ENCODE measurements around the gene DNAJC27. TPM values are rescaled to one million over a fixed set of nuclear protein-coding genes. Genes with fewer than 3 reads are reported as not detected.

DNAJC27 gene
- total RNA-seq, 3 donors from 2014 or later (not counting 1 experiment from before 2014, with no cell fraction given), result 14.1 to 19.7 (median 16.6) TPM

- intact Hi-C loops (cut with micrococcal nuclease), result loop anchor here (10.0 kb wide), 1 partner anchor 184 kb away; the partner anchor contains the start of genes CENPO and PTRHD1
- Mint-ChIP-seq H3K4me1 (no peaks in the 10 kb centered on the region), H3K36me3 (no peaks in the 10 kb centered on the region), H3K4me3 (no peak overlapping the region), H3K27me3 (ENCODE audit: low read depth in 2 of 2) (no peaks in the 10 kb centered on the region), H3K27ac (no peak overlapping the region), H3K9me3 (no peaks in the 10 kb centered on the region)
- Histone ChIP-seq H3K27me3 (ENCODE audit: control insufficient read depth, insufficient read depth, low read length) (no peaks in the 10 kb centered on the region), H3K27ac (ENCODE audit: low read length) (no peak overlapping the region), H3K9me3 (ENCODE audit: control insufficient read depth, insufficient read depth, low read length) (no peaks in the 10 kb centered on the region), H3K4me3 (ENCODE audit: low read length) (no peak overlapping the region), H3K36me3 (ENCODE audit: control insufficient read depth, insufficient read depth, low read length) (no peaks in the 10 kb centered on the region), H3K4me1 (ENCODE audit: control insufficient read depth, insufficient read depth, low read length) (no peaks in the 10 kb centered on the region)
- ATAC-seq (no peak), DNase-seq (no peak)
- TF ChIP-seq CTCF (IDR thresholded peaks at IDR 0.05), result no peak
- 83% methylated on average over 1 of the region's 1 CpG for WGBS (ENCODE audit: insufficient coverage)
Observed at GRCh38 chr2:24978661-24979060, 6.9 kb upstream of the DNAJC27 start.

GRCh38 chr2:24977631-24978030 lies 5.9 kb upstream of the DNAJC27 start:
- Mint-ChIP-seq H3K9me3 (no peaks in the 10 kb centered on the region), H3K4me1 (peaks cover 2 to 3% of the 10 kb centered on the region in 2 donors), H3K4me3 (no peak overlapping the region), H3K36me3 (no peaks in the 10 kb centered on the region), H3K27ac (no peak overlapping the region), H3K27me3 (ENCODE audit: low read depth in 2 of 2) (no peaks in the 10 kb centered on the region)
- Histone ChIP-seq H3K36me3 (ENCODE audit: control insufficient read depth, insufficient read depth, low read length) (no peaks in the 10 kb centered on the region), H3K4me3 (ENCODE audit: low read length) (no peak overlapping the region), H3K4me1 (ENCODE audit: control insufficient read depth, insufficient read depth, low read length) (peaks cover under 1% of the 10 kb centered on the region), H3K9me3 (ENCODE audit: control insufficient read depth, insufficient read depth, low read length) (no peaks in the 10 kb centered on the region), H3K27me3 (ENCODE audit: control insufficient read depth, insufficient read depth, low read length) (no peaks in the 10 kb centered on the region), H3K27ac (ENCODE audit: low read length) (no peak overlapping the region)
- ATAC-seq, result no peak
- no peak for TF ChIP-seq CTCF (IDR thresholded peaks at IDR 0.05)
- no peak for DNase-seq
- 20% methylated on average over 1 of the region's 2 CpGs for WGBS (ENCODE audit: insufficient coverage)
- intact Hi-C loops (cut with micrococcal nuclease), result loop anchor here (10.0 kb wide), 1 partner anchor 183 kb away; the partner anchor contains the start of genes CENPO and PTRHD1

GRCh38 chr2:24973812-24974211 lies 2.1 kb upstream of the DNAJC27 start:
- no peaks in the 10 kb centered on the region for H3K27me3 ChIP-seq (ENCODE audit: control insufficient read depth, insufficient read depth, low read length)
- no peak overlapping the region for H3K4me3 Mint-ChIP-seq

More at GRCh38 chr2:24973812-24974211, 2.1 kb upstream of the DNAJC27 start:
- ATAC-seq, result no peak
- TF ChIP-seq CTCF (IDR thresholded peaks at IDR 0.05), result no peak
- Histone ChIP-seq H3K27ac (ENCODE audit: low read length) (no peak overlapping the region), H3K9me3 (ENCODE audit: control insufficient read depth, insufficient read depth, low read length) (no peaks in the 10 kb centered on the region), H3K4me3 (ENCODE audit: low read length) (no peak overlapping the region), H3K4me1 (ENCODE audit: control insufficient read depth, insufficient read depth, low read length) (peaks cover 13% of the 10 kb centered on the region), H3K36me3 (ENCODE audit: control insufficient read depth, insufficient read depth, low read length) (no peaks in the 10 kb centered on the region)
- Mint-ChIP-seq H3K36me3 (no peaks in the 10 kb centered on the region), H3K27me3 (ENCODE audit: low read depth in 2 of 2) (no peaks in the 10 kb centered on the region), H3K4me1 (peaks cover 20 to 24% of the 10 kb centered on the region in 2 donors), H3K27ac (peak overlapping the region; percentile 36 to 100), H3K9me3 (no peaks in the 10 kb centered on the region)
- intact Hi-C loops (cut with micrococcal nuclease), result loop anchor here (2.0 to 10.0 kb wide), 4 partner anchors 69 to 1373 kb away; partner anchors contain the start of genes ADGRF3, ASXL2, CENPO and EFR3B
- WGBS (ENCODE audit: insufficient coverage), result 96% methylated on average over 2 of the region's 4 CpGs
- DNase-seq, result no peak

Measured in natural killer cell (primary cell).